IPS-NIHi7 (cell line): ENCODE measurements around the gene EEF2KMT.
"Not testable (repeated sequence)": the region's sequence is repeated elsewhere in the genome, so short reads cannot be mapped to it uniquely, and the experiment has no call there.

Experiments used
- DNase-seq: peaks from one replicate; pipeline ENCODE4 v3.0.0; 2012; ENCODE audit warnings: mixed read lengths; ENCODE audit errors: extremely low spot score

Gene EEF2KMT

GRCh38 chr16:5097470-5098220 is at the start of gene EEF2KMT:
Gene EEF2KMT (minus strand): TSS chr16:5097795. CDS start chr16:5097739, 56 bp downstream.
- peak; percentile 85 for DNase-seq

GRCh38 chr16:5144621-5144956 is 47.0 kb upstream of the EEF2KMT start:
- not testable (repeated sequence) for DNase-seq

GRCh38 chr16:5143761-5144620 is 46.4 kb upstream of the EEF2KMT start:
- DNase-seq: no peak

GRCh38 chr16:5140151-5140550 is 42.6 kb upstream of the EEF2KMT start:
- not testable (repeated sequence) for DNase-seq

GRCh38 chr16:5134739-5135452 is 37.3 kb upstream of the EEF2KMT start:
- DNase-seq: peak; percentile 30

GRCh38 chr16:5132915-5133600 is 35.5 kb upstream of the EEF2KMT start:
- DNase-seq: peak; percentile 18

GRCh38 chr16:5131467-5132004 is 33.9 kb upstream of the EEF2KMT start:
- DNase-seq: not testable (repeated sequence)

GRCh38 chr16:5117300-5118087 is 19.9 kb upstream of the EEF2KMT start:
- DNase-seq: not testable (repeated sequence)

GRCh38 chr16:5116780-5117295 is 19.2 kb upstream of the EEF2KMT start:
- DNase-seq: not testable (repeated sequence)

GRCh38 chr16:5110933-5111332 is 13.3 kb upstream of the EEF2KMT start:
- not testable (repeated sequence) for DNase-seq

- DNase-seq: no peak
These were observed 11.0 kb upstream of the EEF2KMT start for GRCh38 chr16:5108505-5109158.

- DNase-seq: not testable (repeated sequence)
These were observed 7.4 kb upstream of the EEF2KMT start for GRCh38 chr16:5105039-5105438.

GRCh38 chr16:5103296-5104032 is 5.9 kb upstream of the EEF2KMT start:
- DNase-seq: not testable (repeated sequence)

GRCh38 chr16:5099174-5099573 is 1.6 kb upstream of the EEF2KMT start:
- not testable (repeated sequence) for DNase-seq

- peak; percentile 64 for DNase-seq
These were observed 895 bp upstream of the EEF2KMT start for GRCh38 chr16:5098221-5099159.

GRCh38 chr16:5097061-5097469 is 530 bp downstream of the EEF2KMT start:
- DNase-seq: not testable (repeated sequence)

- DNase-seq: not testable (repeated sequence)
These were observed 1.0 kb downstream of the EEF2KMT start for GRCh38 chr16:5096437-5097060.
